Measurements from ENCODE around the gene PABPC3. TPM values are rescaled to one million over a fixed set of nuclear protein-coding genes. Genes with fewer than 3 reads are reported as not detected.

Gene PABPC3
- total and polyA plus RNA-seq, 2 of the 8 experiments (the other 6 are each of a cell fraction or from before 2014, with no cell fraction given) = 0.18 to 0.48 TPM

DNA sequence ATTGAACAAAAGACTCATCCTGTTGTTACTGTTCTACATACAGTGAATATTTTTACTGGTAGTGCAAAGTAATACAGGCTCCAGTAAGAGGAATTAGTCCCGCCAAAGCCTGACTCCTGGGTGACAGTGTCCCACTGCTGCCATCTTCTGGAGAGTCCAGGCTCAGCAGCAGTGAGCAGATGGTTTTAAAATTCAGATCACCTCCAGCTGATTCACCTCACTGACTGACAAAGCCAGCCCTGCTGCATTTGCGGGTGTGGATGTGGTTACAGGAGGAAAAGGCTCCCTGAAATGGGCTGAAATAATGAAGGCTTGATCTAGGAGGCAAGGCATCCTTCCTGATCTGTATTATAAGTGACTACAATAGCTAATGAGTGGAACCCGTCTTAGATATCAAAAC is 18.3 kb downstream of the PABPC3 start (continued):
- TF ChIP-seq KDM4A (IDR thresholded peaks at IDR 0.05; ENCODE audit: low read depth, low read length, severe bottlenecking) (no peak), SIRT6 (IDR thresholded peaks at IDR 0.05; ENCODE audit: low read length) (no peak), SIN3A (conservative IDR thresholded peaks at IDR 0.05 in 1 of 2, IDR thresholded peaks at IDR 0.05 in 1 of 2; ENCODE audit: low read depth in 1 of 2, low read length in 2 of 2) (peak in 1 of 2 experiments; percentile 58; a peak in 1 of 4 replicates)
